Hepatocyte (in vitro differentiated cells): ENCODE results near the gene MX2. TPM values are rescaled to one million over a fixed set of nuclear protein-coding genes. Genes with fewer than 3 reads are reported as not detected.

Experiments used
- DNase-seq: peaks from one replicate; pipeline ENCODE4 v3.0.0-alpha.2; 2016; ENCODE audit warnings: low spot score
- H2AFZ ChIP-seq: fragments of 200-600 bp; sonication (generic); 2 replicates; pipeline ENCODE4 v1.6.0; 2016; ENCODE audit warnings: antibody characterized with exemption, mild to moderate bottlenecking
- H3K27ac ChIP-seq: fragments of 200-600 bp; sonication (generic); 2 replicates; pipeline ENCODE4 v1.5.1; 2016; ENCODE audit warnings: mild to moderate bottlenecking
- H3K27me3 ChIP-seq: fragments of 200-600 bp; sonication (generic); 2 replicates; pipeline ENCODE4 v1.6.1; 2016
- H3K36me3 ChIP-seq: fragments of 200-600 bp; sonication (generic); replicated peaks from 2 replicates; pipeline ENCODE4 v1.5.1; 2016; ENCODE audit warnings: low read depth; ENCODE audit not compliant: insufficient read depth
- H3K4me1 ChIP-seq: fragments of 200-600 bp; sonication (generic); 2 replicates; pipeline ENCODE4 v1.5.1; 2016; ENCODE audit warnings: mild to moderate bottlenecking, moderate library complexity; ENCODE audit not compliant: insufficient read depth
- H3K4me2 ChIP-seq: fragments of 200-600 bp; sonication (generic); 2 replicates; pipeline ENCODE4 v1.6.0; 2016
- H3K4me3 ChIP-seq: fragments of 200-600 bp; sonication (generic); 2 replicates; pipeline ENCODE4 v1.5.1; 2016; ENCODE audit warnings: mild to moderate bottlenecking
- H3K79me2 ChIP-seq: fragments of 200-600 bp; sonication (generic); 2 replicates; pipeline ENCODE4 v1.6.0; 2017; ENCODE audit warnings: mild to moderate bottlenecking
- H3K9me2 ChIP-seq: fragments of 200-600 bp; sonication (generic); replicated peaks from 2 replicates; pipeline ENCODE4 v1.6.0; 2017; ENCODE audit warnings: mild to moderate bottlenecking; ENCODE audit not compliant: insufficient read depth
- H3K9me3 ChIP-seq: fragments of 200-600 bp; sonication (generic); 2 replicates; pipeline ENCODE4 v1.5.1; 2016; ENCODE audit warnings: low read depth, mild to moderate bottlenecking
- H4K20me1 ChIP-seq: fragments of 200-600 bp; sonication (generic); 2 replicates; pipeline ENCODE4 v1.6.0; 2016; ENCODE audit warnings: mild to moderate bottlenecking; ENCODE audit not compliant: insufficient read depth, poor library complexity, severe bottlenecking
- CTCF ChIP-seq: fragments of 200-600 bp; sonication (generic); IDR thresholded peaks from 2 replicates; pipeline ENCODE4 v1.5.1; 2016; ENCODE audit warnings: antibody characterized with exemption, mild to moderate bottlenecking; ENCODE audit not compliant: poor library complexity
- EZH2 ChIP-seq: fragments of 200-600 bp; sonication (generic); IDR thresholded peaks from 2 replicates; pipeline ENCODE4 v1.6.1; 2016; ENCODE audit warnings: antibody characterized with exemption, mild to moderate bottlenecking, borderline replicate concordance
- EZH2phosphoT487 ChIP-seq: fragments of 200-600 bp; sonication (generic); IDR thresholded peaks from one replicate; pipeline ENCODE4 v1.6.1; 2018; ENCODE audit warnings: antibody characterized with exemption, mild to moderate bottlenecking, low read depth, moderate library complexity; ENCODE audit not compliant: unreplicated experiment, severe bottlenecking
- WGBS: methylation state at CpG from one replicate; pipeline ENCODE4 v1.1.6; 2016; ENCODE audit warnings: low lambda C conversion rate; ENCODE audit errors: missing lambda C conversion rate; 5-methylcytosine and 5-hydroxymethylcytosine counted together
- polyA plus RNA-seq: library from polyadenylated mRNA; unstranded; fragments of >200 nt; fragmentation: Nextera tagmentation; extraction: Ambion mirVana; gene quantifications from 2 replicates; pipeline ENCODE4 v1.2.1, GENCODE V29; 2016
- total RNA-seq: library from RNA; depleted of rRNA; stranded (reverse); fragments of >200 nt; gene quantifications from 2 replicates; pipeline ENCODE4 v1.2.3, GENCODE V29; 2014

Gene MX2
- total and polyA plus RNA-seq, 2 experiments from 2014 or later = 1.1 to 2.6 TPM

- no peaks in the 10 kb centered on the region for H3K9me2 ChIP-seq
- no peak overlapping the region for H2AFZ ChIP-seq
- H3K4me3 ChIP-seq = no peak overlapping the region
- WGBS = 86% methylated on average over 8 of the region's 8 CpGs
- no peaks in the 10 kb centered on the region for H3K79me2 ChIP-seq
- DNase-seq = no peak
- H4K20me1 ChIP-seq = no peaks in the 10 kb centered on the region
- H3K36me3 ChIP-seq = no peaks in the 10 kb centered on the region
- H3K9me3 ChIP-seq = no peaks in the 10 kb centered on the region
- TF ChIP-seq CTCF = no peak
- H3K4me1 ChIP-seq = no peaks in the 10 kb centered on the region
- H3K27ac ChIP-seq = no peak overlapping the region
- H3K4me2 ChIP-seq = no peak overlapping the region
- H3K27me3 ChIP-seq = no peaks in the 10 kb centered on the region
Measured at GRCh38 chr21:41393876-41394465, 32.1 kb downstream of the MX2 start.

GRCh38 chr21:41396558-41397075 lies 34.8 kb downstream of the MX2 start:
- Histone ChIP-seq H3K9me3 (no peaks in the 10 kb centered on the region), H3K79me2 (no peaks in the 10 kb centered on the region), H3K4me3 (no peak overlapping the region), H3K27ac (no peak overlapping the region), H3K27me3 (no peaks in the 10 kb centered on the region), H2AFZ (no peak overlapping the region), H4K20me1 (no peaks in the 10 kb centered on the region), H3K36me3 (no peaks in the 10 kb centered on the region), H3K4me2 (no peak overlapping the region), H3K4me1 (no peaks in the 10 kb centered on the region), H3K9me2 (no peaks in the 10 kb centered on the region)
- TF ChIP-seq EZH2 = no peak
- TF ChIP-seq CTCF = no peak
- peak; percentile 23 for DNase-seq
- WGBS = 46% methylated on average over 7 of the region's 7 CpGs

GRCh38 chr21:41397471-41397891 lies 35.7 kb downstream of the MX2 start:
- Histone ChIP-seq H3K4me2 (no peak overlapping the region), H3K4me1 (no peaks in the 10 kb centered on the region), H3K36me3 (no peaks in the 10 kb centered on the region), H3K4me3 (no peak overlapping the region), H2AFZ (no peak overlapping the region), H3K27me3 (no peaks in the 10 kb centered on the region), H3K27ac (no peak overlapping the region), H3K9me2 (no peaks in the 10 kb centered on the region), H3K9me3 (no peaks in the 10 kb centered on the region), H4K20me1 (no peaks in the 10 kb centered on the region), H3K79me2 (no peaks in the 10 kb centered on the region)
- no peak for DNase-seq
- no peak for TF ChIP-seq EZH2phosphoT487
- TF ChIP-seq EZH2 = no peak
- no peak for TF ChIP-seq CTCF
- 92% methylated on average over 7 of the region's 7 CpGs for WGBS

GRCh38 chr21:41398251-41398650 lies 36.4 kb downstream of the MX2 start:
- Histone ChIP-seq H3K9me3 (no peaks in the 10 kb centered on the region), H3K4me2 (no peak overlapping the region), H2AFZ (no peak overlapping the region), H4K20me1 (no peaks in the 10 kb centered on the region), H3K4me3 (no peak overlapping the region), H3K27ac (no peak overlapping the region), H3K79me2 (no peaks in the 10 kb centered on the region), H3K9me2 (no peaks in the 10 kb centered on the region), H3K4me1 (no peaks in the 10 kb centered on the region), H3K36me3 (no peaks in the 10 kb centered on the region), H3K27me3 (no peaks in the 10 kb centered on the region)
- no peak for TF ChIP-seq CTCF
- no peak for TF ChIP-seq EZH2phosphoT487
- no peak for TF ChIP-seq EZH2
- WGBS = 98% methylated on average over 4 of the region's 4 CpGs
- no peak for DNase-seq
